ENCODE measurements around the gene AQP1. TPM values are rescaled to one million over a fixed set of nuclear protein-coding genes. Genes with fewer than 3 reads are reported as not detected.

The AQP1 gene
- total RNA-seq, 2 experiments from 2014 or later: not detected

DNA sequence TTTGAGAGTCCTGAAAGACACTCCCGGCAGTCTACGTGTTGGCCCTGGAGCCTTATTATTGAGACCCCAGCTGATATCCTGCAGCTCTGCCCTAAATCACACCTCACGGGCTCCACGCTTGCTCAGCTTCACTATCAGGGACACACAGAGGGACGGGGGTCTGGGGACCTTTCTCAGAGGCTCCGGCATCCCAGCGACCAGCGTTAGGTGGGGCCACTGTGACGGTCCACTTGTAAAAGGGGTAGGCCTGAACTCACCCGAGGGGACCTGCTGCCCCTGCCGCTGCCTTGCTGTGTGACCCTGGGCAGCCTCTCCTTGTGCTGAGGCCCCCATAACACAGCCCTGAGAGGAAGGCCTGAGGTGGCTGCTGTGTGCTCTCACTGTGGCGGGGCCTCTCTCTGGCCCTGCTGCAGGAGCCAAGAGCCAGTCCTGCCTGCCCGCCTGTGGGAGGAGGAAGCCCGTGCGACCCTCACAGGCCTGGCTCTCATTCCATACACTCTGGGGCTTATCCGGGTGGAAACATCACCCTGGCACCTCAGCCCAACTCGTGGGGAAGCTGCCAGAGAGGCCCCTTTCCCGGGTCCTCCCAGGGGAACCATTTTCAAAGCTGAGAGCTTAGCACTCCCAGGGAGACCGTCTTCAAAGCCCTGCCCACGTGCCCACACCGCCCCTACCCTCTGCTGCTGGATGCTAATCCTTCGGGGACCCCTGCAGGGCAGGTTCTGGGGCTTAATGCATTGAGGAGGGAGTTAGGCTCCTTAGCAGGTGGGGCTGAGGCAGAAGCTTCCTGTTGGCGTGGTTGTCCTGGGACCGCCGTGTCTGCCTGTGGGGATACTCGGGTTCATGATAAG lies 21.7 kb downstream of the AQP1 start:
- H3K79me2 ChIP-seq (ENCODE audit: insufficient read depth, low read depth, low read length): no peaks in the 10 kb centered on the region
- intact Hi-C loops (cut with micrococcal nuclease; ENCODE audit: unreplicated experiment): no loop called here
- no peak for TF ChIP-seq EZH2phosphoT487 (IDR thresholded peaks at IDR 0.05; ENCODE audit: borderline replicate concordance, low read depth, low read length)
- TF ChIP-seq, protein P1, sequence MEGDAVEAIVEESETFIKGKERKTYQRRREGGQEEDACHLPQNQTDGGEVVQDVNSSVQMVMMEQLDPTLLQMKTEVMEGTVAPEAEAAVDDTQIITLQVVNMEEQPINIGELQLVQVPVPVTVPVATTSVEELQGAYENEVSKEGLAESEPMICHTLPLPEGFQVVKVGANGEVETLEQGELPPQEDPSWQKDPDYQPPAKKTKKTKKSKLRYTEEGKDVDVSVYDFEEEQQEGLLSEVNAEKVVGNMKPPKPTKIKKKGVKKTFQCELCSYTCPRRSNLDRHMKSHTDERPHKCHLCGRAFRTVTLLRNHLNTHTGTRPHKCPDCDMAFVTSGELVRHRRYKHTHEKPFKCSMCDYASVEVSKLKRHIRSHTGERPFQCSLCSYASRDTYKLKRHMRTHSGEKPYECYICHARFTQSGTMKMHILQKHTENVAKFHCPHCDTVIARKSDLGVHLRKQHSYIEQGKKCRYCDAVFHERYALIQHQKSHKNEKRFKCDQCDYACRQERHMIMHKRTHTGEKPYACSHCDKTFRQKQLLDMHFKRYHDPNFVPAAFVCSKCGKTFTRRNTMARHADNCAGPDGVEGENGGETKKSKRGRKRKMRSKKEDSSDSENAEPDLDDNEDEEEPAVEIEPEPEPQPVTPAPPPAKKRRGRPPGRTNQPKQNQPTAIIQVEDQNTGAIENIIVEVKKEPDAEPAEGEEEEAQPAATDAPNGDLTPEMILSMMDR (conservative IDR thresholded peaks at IDR 0.05; ENCODE audit: low read length): no peak
- H3K36me3 ChIP-seq (ENCODE audit: insufficient read depth, low read length): no peaks in the 10 kb centered on the region
- no TSS peak for BruUV-seq (replicated peaks)
- no peaks in the 10 kb centered on the region for H3K4me1 ChIP-seq (ENCODE audit: insufficient read depth, low read length, poor library complexity, severe bottlenecking)
- H2AFZ ChIP-seq (ENCODE audit: low read length): no peak overlapping the region
- no peaks in the 10 kb centered on the region for H4K20me1 ChIP-seq (ENCODE audit: insufficient read depth, low read length)
- POLR2A ChIA-PET: no interaction called here
- no peak overlapping the region for H3K4me2 ChIP-seq (ENCODE audit: low read length)
- H3K9me2 ChIP-seq (ENCODE audit: insufficient read depth, low read length): no peaks in the 10 kb centered on the region
- no peak for DNase-seq (ENCODE audit: low spot score)
- no peaks in the 10 kb centered on the region for H3K9me3 ChIP-seq (ENCODE audit: low read length)
- no peak overlapping the region for H3K27ac ChIP-seq (ENCODE audit: low read depth, low read length, poor library complexity, severe bottlenecking)
- no peak overlapping the region for H3K4me3 ChIP-seq (ENCODE audit: low read depth, low read length, poor library complexity, severe bottlenecking)
- CTCF ChIA-PET (ENCODE audit: unreplicated experiment): interaction anchor here (1.0 kb wide), 1 partner anchor 189 kb away, joined by 3 read pairs; no protein-coding TSS in a partner anchor

DNA sequence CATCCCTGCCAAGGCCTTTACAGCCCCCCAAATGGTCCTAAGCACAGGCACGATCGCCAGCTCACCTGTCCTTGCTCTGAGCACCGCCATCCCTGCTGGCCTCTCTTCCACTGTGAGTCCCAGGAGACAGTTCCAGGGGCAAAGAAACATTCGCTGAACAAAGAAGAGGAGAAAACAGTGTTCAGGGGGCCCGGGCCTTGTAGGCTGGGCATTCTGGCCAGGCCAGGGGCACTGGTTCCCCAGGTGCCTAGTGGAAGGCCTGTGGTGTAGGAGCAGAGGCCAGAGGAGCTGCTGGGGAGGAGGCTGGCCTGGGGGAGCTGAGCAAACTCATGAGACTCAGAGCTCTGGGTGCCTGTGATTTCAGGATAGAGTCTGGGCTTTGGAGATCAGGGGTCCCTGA lies 22.6 kb downstream of the AQP1 start:
- Histone ChIP-seq H4K20me1 (ENCODE audit: insufficient read depth, low read length) (no peaks in the 10 kb centered on the region), H3K4me1 (ENCODE audit: insufficient read depth, low read length, poor library complexity, severe bottlenecking) (no peaks in the 10 kb centered on the region), H3K36me3 (ENCODE audit: insufficient read depth, low read length) (no peaks in the 10 kb centered on the region), H3K9me3 (ENCODE audit: low read length) (no peaks in the 10 kb centered on the region), H3K4me2 (ENCODE audit: low read length) (no peak overlapping the region), H3K27ac (ENCODE audit: low read depth, low read length, poor library complexity, severe bottlenecking) (no peak overlapping the region), H3K79me2 (ENCODE audit: insufficient read depth, low read depth, low read length) (no peaks in the 10 kb centered on the region), H3K9me2 (ENCODE audit: insufficient read depth, low read length) (no peaks in the 10 kb centered on the region), H3K4me3 (ENCODE audit: low read depth, low read length, poor library complexity, severe bottlenecking) (no peak overlapping the region), H2AFZ (ENCODE audit: low read length) (no peak overlapping the region)
- CTCF ChIA-PET (ENCODE audit: unreplicated experiment): interaction anchor here (0.8 to 1.0 kb wide), 2 partner anchors 49 to 189 kb away, joined by 3 to 6 read pairs; no protein-coding TSS in a partner anchor
- TF ChIP-seq, protein P1 (conservative IDR thresholded peaks at IDR 0.05; ENCODE audit: low read length): no peak
- BruUV-seq (replicated peaks): no TSS peak
- no peak for DNase-seq (ENCODE audit: low spot score)
- intact Hi-C loops (cut with micrococcal nuclease; ENCODE audit: unreplicated experiment): no loop called here
- POLR2A ChIA-PET: no interaction called here

All from OCI-LY7 (cell line).